HEK293 (cell line): ENCODE results near the gene OR9G4.

Source experiments
- ZNF146 ChIP-seq: fragments of 450-650 bp; formaldehyde crosslinking; IDR thresholded peaks from 2 replicates; pipeline ENCODE4 v1.5.1; 2016; ENCODE audit warnings: missing biosample characterization, missing genetic modification characterization
- TF ChIP-seq, protein P1 (sequence below): fragments of 450-650 bp; formaldehyde crosslinking; IDR thresholded peaks from 2 replicates; pipeline ENCODE4 v1.5.1; 2016; ENCODE audit warnings: missing biosample characterization, missing genetic modification characterization

OR9G4 gene

DNA sequence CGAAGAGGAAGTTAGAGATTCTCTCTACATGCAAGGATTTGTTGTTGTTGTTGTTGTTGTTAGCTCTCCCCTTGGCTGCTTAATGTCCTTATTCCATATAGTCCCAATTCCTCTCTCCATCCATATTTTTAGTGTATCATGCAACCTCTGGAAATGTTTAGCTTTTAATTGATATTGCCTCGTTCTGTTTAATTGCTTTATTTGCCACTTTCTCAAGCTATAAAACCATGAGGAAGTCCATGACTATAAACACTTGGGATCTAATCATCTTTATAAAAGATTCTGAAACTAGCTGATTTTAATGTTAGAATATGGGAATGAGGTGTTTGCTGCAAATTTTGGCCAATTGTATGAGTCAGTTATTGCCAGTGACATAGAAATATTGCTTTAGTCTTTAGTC, 55.1 kb downstream of the OR9G4 start (continued):
- TF ChIP-seq, protein P1, sequence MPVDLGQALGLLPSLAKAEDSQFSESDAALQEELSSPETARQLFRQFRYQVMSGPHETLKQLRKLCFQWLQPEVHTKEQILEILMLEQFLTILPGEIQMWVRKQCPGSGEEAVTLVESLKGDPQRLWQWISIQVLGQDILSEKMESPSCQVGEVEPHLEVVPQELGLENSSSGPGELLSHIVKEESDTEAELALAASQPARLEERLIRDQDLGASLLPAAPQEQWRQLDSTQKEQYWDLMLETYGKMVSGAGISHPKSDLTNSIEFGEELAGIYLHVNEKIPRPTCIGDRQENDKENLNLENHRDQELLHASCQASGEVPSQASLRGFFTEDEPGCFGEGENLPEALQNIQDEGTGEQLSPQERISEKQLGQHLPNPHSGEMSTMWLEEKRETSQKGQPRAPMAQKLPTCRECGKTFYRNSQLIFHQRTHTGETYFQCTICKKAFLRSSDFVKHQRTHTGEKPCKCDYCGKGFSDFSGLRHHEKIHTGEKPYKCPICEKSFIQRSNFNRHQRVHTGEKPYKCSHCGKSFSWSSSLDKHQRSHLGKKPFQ (tag by site-specific recombination): no peak
- TF ChIP-seq ZNF146 (tag by site-specific recombination): no peak
- TF ChIP-seq, all 188 proteins: peak for 0
